ENCODE results near the gene ZBBX.

ZBBX gene

GRCh38 chr3:167318996-167319615, 61.0 kb downstream of the ZBBX start:
- H3K4me1 ChIP-seq = no peaks in the 10 kb centered on the region
- no peak overlapping the region for H2AFZ ChIP-seq
- no peak for TF ChIP-seq CTCF (IDR thresholded peaks at IDR 0.05)
- no peak overlapping the region for H3K27ac ChIP-seq
- H3K27me3 ChIP-seq (ENCODE audit: control insufficient read depth, insufficient read depth, low read length) = no peaks in the 10 kb centered on the region
- no peaks in the 10 kb centered on the region for H3K79me2 ChIP-seq
- no peak overlapping the region for H3K4me2 ChIP-seq (ENCODE audit: low read length)
- no peaks in the 10 kb centered on the region for H3K36me3 ChIP-seq (ENCODE audit: control insufficient read depth, insufficient read depth, low read length)
- no peaks in the 10 kb centered on the region for H3K9me3 ChIP-seq (ENCODE audit: control insufficient read depth, low read length)
- no peak overlapping the region for H3K9ac ChIP-seq
- H3K4me3 ChIP-seq (ENCODE audit: low read depth, low read length) = no peak overlapping the region

- Histone ChIP-seq H3K4me3 (ENCODE audit: low read depth, low read length) (no peak overlapping the region), H3K79me2 (no peaks in the 10 kb centered on the region), H3K4me1 (no peaks in the 10 kb centered on the region), H3K4me2 (ENCODE audit: low read length) (no peak overlapping the region), H3K9ac (no peak overlapping the region), H2AFZ (no peak overlapping the region), H3K36me3 (ENCODE audit: control insufficient read depth, insufficient read depth, low read length) (no peaks in the 10 kb centered on the region), H3K27me3 (ENCODE audit: control insufficient read depth, insufficient read depth, low read length) (no peaks in the 10 kb centered on the region), H3K27ac (no peak overlapping the region), H3K9me3 (ENCODE audit: control insufficient read depth, low read length) (no peaks in the 10 kb centered on the region)
- TF ChIP-seq CTCF (IDR thresholded peaks at IDR 0.05) = no peak
Measured at GRCh38 chr3:167318306-167318705, 61.8 kb downstream of the ZBBX start.

- Histone ChIP-seq H3K9ac (no peak overlapping the region), H3K27me3 (ENCODE audit: control insufficient read depth, insufficient read depth, low read length) (no peaks in the 10 kb centered on the region), H3K79me2 (no peaks in the 10 kb centered on the region), H2AFZ (no peak overlapping the region), H3K4me2 (ENCODE audit: low read length) (no peak overlapping the region), H3K4me3 (ENCODE audit: low read depth, low read length) (no peak overlapping the region), H3K9me3 (ENCODE audit: control insufficient read depth, low read length) (no peaks in the 10 kb centered on the region), H3K27ac (no peak overlapping the region), H3K36me3 (ENCODE audit: control insufficient read depth, insufficient read depth, low read length) (no peaks in the 10 kb centered on the region), H3K4me1 (no peaks in the 10 kb centered on the region)
- no peak for TF ChIP-seq CTCF (IDR thresholded peaks at IDR 0.05)
Measured at GRCh38 chr3:167306319-167306718, 73.8 kb downstream of the ZBBX start.

GRCh38 chr3:167305340-167305890, 74.7 kb downstream of the ZBBX start:
- Histone ChIP-seq H3K27ac (no peak overlapping the region), H3K36me3 (ENCODE audit: control insufficient read depth, insufficient read depth, low read length) (no peaks in the 10 kb centered on the region), H3K27me3 (ENCODE audit: control insufficient read depth, insufficient read depth, low read length) (no peaks in the 10 kb centered on the region), H3K4me1 (no peaks in the 10 kb centered on the region), H2AFZ (no peak overlapping the region), H3K4me3 (ENCODE audit: low read depth, low read length) (no peak overlapping the region), H3K9me3 (ENCODE audit: control insufficient read depth, low read length) (no peaks in the 10 kb centered on the region), H3K79me2 (no peaks in the 10 kb centered on the region), H3K9ac (no peak overlapping the region), H3K4me2 (ENCODE audit: low read length) (no peak overlapping the region)
- no peak for TF ChIP-seq CTCF (IDR thresholded peaks at IDR 0.05)

GRCh38 chr3:167304077-167304476, 76.0 kb downstream of the ZBBX start:
- Histone ChIP-seq H3K4me1 (no peaks in the 10 kb centered on the region), H3K27me3 (ENCODE audit: control insufficient read depth, insufficient read depth, low read length) (no peaks in the 10 kb centered on the region), H3K36me3 (ENCODE audit: control insufficient read depth, insufficient read depth, low read length) (no peaks in the 10 kb centered on the region), H3K4me3 (ENCODE audit: low read depth, low read length) (no peak overlapping the region), H3K27ac (no peak overlapping the region), H3K79me2 (no peaks in the 10 kb centered on the region), H3K9me3 (ENCODE audit: control insufficient read depth, low read length) (no peaks in the 10 kb centered on the region), H3K9ac (no peak overlapping the region), H3K4me2 (ENCODE audit: low read length) (no peak overlapping the region), H2AFZ (no peak overlapping the region)
- TF ChIP-seq CTCF (IDR thresholded peaks at IDR 0.05) = no peak
